ENCODE data around the gene ALDH9A1.

ALDH9A1 gene

GRCh38 chr1:165628147-165628822 lies 70.1 kb downstream of the ALDH9A1 start:
- no peak for TF ChIP-seq CTCF (IDR thresholded peaks at IDR 0.05; ENCODE audit: borderline replicate concordance, control extremely low read depth, extremely low read depth, insufficient read depth, missing control alignments)
- in situ Hi-C loops (cut with MboI; ENCODE audit: low sequenced_read_pairs, unreplicated experiment) = no loop called here
- DNase-seq (ENCODE audit: low spot score) = no peak

DNA sequence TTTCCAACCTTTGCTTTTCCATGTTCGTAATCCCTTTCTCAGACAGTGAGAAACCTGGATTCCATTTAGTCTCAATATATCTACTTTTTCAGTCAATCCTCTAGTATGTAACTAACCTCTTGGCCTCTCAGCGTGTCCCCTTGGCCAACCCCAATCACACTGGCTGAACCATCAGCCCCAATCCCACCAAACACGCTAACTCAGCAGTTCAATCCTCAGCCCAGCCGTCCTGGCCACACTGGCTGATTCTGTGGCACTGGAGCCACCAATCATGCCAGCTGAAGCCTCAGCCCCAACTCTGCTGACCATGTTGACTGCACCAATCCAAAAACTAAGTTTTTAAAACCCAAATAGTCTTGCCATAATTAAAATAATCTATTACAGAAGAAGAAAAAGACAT lies 73.9 kb downstream of the ALDH9A1 start:
- DNase-seq (ENCODE audit: low spot score) = no peak
- in situ Hi-C loops (cut with MboI; ENCODE audit: low sequenced_read_pairs, unreplicated experiment) = loop anchor here (25.0 kb wide), 1 partner anchor 863 kb away; no protein-coding TSS in a partner anchor
- no peak for TF ChIP-seq CTCF (IDR thresholded peaks at IDR 0.05; ENCODE audit: borderline replicate concordance, control extremely low read depth, extremely low read depth, insufficient read depth, missing control alignments)

DNA sequence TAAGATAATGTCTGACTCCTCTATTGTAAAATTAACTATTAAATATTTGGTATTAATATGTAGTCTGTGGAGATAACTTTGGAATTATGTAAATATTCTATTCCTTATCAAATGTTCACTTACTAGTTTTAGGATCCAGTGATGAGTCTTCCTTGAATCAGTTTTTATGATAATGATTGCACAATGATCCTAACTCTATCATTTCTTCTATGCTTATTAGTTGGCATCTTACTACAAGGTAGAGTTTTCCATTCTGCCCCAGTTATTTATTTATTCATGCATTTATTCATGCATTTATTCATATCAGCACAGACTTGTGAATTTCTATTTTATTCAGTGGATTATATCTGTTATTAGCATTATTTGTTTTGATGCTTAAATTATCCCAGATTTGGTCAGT lies 74.7 kb downstream of the ALDH9A1 start:
- in situ Hi-C loops (cut with MboI; ENCODE audit: low sequenced_read_pairs, unreplicated experiment) = loop anchor here (25.0 kb wide), 1 partner anchor 864 kb away; no protein-coding TSS in a partner anchor
- no peak for DNase-seq (ENCODE audit: low spot score)
- no peak for TF ChIP-seq CTCF (IDR thresholded peaks at IDR 0.05; ENCODE audit: borderline replicate concordance, control extremely low read depth, extremely low read depth, insufficient read depth, missing control alignments)

DNA sequence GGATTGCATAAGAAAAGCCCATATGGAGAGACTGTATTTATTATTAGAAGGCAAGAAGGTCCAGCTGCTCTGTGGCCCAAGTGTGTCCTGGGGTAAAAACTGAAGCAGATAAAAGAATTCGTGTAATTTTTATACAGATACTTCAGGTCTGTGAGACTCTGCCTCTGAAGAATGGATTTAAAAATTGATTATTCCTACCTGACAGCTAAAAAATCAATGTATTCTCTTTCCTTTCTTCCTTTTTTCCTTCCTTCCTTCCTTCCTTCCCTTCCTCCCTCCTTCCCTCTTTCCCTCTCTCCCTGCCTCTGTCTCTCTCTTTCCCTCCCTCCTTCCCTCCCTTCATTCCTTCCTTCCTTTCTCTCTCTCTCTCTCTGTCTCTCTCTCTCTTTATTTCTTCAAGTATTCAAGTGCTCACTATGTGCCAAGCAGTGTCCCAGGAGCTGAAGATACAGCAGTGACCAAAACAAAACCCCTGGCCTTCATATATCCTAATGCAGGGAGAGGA lies 78.7 kb downstream of the ALDH9A1 start:
- in situ Hi-C loops (cut with MboI; ENCODE audit: low sequenced_read_pairs, unreplicated experiment) = loop anchor here (25.0 kb wide), 1 partner anchor 868 kb away; no protein-coding TSS in a partner anchor
- no peak for TF ChIP-seq CTCF (IDR thresholded peaks at IDR 0.05; ENCODE audit: borderline replicate concordance, control extremely low read depth, extremely low read depth, insufficient read depth, missing control alignments)
- DNase-seq (ENCODE audit: low spot score) = no peak

DNA sequence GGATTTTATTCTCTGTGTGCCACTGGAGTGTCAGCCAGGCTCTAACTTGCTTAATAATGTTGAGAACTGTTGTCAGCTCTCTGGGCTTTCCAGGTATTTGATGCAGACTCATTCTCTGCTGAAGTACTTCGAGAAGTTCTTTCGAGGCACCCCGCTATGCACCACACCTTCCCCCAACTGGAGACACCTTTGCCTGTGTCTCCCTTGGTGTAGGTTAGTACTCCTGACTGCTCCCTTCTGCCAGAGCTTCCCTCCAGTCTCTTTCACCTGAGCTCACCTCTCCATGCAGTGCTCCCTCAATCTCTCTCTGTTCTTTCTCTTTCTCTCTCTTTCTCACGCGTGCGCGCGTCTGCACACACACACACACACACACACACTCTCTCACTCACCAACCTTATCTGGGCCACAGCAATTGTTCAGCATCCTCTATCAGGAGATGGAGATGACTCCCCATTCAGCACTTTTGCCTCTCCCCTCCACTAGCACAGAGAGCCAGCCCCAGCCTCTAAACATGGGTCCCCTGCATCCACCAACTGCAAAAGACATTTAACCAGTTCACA lies 81.3 kb downstream of the ALDH9A1 start:
- TF ChIP-seq CTCF (IDR thresholded peaks at IDR 0.05; ENCODE audit: borderline replicate concordance, control extremely low read depth, extremely low read depth, insufficient read depth, missing control alignments) = no peak
- in situ Hi-C loops (cut with MboI; ENCODE audit: low sequenced_read_pairs, unreplicated experiment) = loop anchor here (25.0 kb wide), 1 partner anchor 870 kb away; no protein-coding TSS in a partner anchor

GRCh38 chr1:165616054-165616612 lies 82.2 kb downstream of the ALDH9A1 start:
- no peak for TF ChIP-seq CTCF (IDR thresholded peaks at IDR 0.05; ENCODE audit: borderline replicate concordance, control extremely low read depth, extremely low read depth, insufficient read depth, missing control alignments)
- in situ Hi-C loops (cut with MboI; ENCODE audit: low sequenced_read_pairs, unreplicated experiment) = loop anchor here (25.0 kb wide), 1 partner anchor 871 kb away; no protein-coding TSS in a partner anchor

More for the DNA sequence above, 81.3 kb downstream of the ALDH9A1 start:
- DNase-seq (ENCODE audit: low spot score) = no peak

More at GRCh38 chr1:165616054-165616612, 82.2 kb downstream of the ALDH9A1 start:
- no peak for DNase-seq (ENCODE audit: low spot score)
